ENCODE data around the gene COQ8A.

- TF ChIP-seq CTCF (IDR thresholded peaks at IDR 0.05) (no peak), POLR2A (IDR thresholded peaks at IDR 0.05) (no peak)
Observed at GRCh38 chr1:226980122-226980560, 40.0 kb downstream of the COQ8A start.
